Activated CD8-positive, alpha-beta memory T cell treated with anti-CD3 and anti-CD28 coated beads, Interleukin-2, amount 50 U/mL, for 1 hour (primary cell): ENCODE measurements around the gene OPN1LW.
"Not testable (repeated sequence)": the region's sequence is repeated elsewhere in the genome, so short reads cannot be mapped to it uniquely, and the experiment has no call there.

Source experiments
- DNase-seq: peaks from one replicate; pipeline ENCODE4 v3.0.0-alpha.2; 2020; ENCODE audit errors: extremely low read depth

The OPN1LW gene

GRCh38 chrX:154135458-154136229 lies 8.4 kb upstream of the OPN1LW start:
- DNase-seq = no peak

GRCh38 chrX:154136627-154137161 lies 7.3 kb upstream of the OPN1LW start:
- no peak for DNase-seq

GRCh38 chrX:154138857-154139256 lies 5.2 kb upstream of the OPN1LW start:
- DNase-seq = no peak

GRCh38 chrX:154140206-154140605 lies 3.8 kb upstream of the OPN1LW start:
- no peak for DNase-seq

- no peak for DNase-seq
These were observed 3.3 kb upstream of the OPN1LW start for GRCh38 chrX:154140742-154141141.

- no peak for DNase-seq
These were observed 1.7 kb upstream of the OPN1LW start for GRCh38 chrX:154142386-154142785.

GRCh38 chrX:154142950-154143745 lies 895 bp upstream of the OPN1LW start:
- no peak for DNase-seq

- DNase-seq = not testable (repeated sequence)
These were observed 7.0 kb downstream of the OPN1LW start for GRCh38 chrX:154151030-154151429.

- not testable (repeated sequence) for DNase-seq
These were observed 12.2 kb downstream of the OPN1LW start for GRCh38 chrX:154156221-154156620.

GRCh38 chrX:154157207-154157606 lies 13.2 kb downstream of the OPN1LW start:
- not testable (repeated sequence) for DNase-seq

GRCh38 chrX:154159345-154159744 lies 15.3 kb downstream of the OPN1LW start:
- not testable (repeated sequence) for DNase-seq

GRCh38 chrX:154164902-154165301 lies 20.9 kb downstream of the OPN1LW start:
- not testable (repeated sequence) for DNase-seq

- DNase-seq = not testable (repeated sequence)
These were observed 24.3 kb downstream of the OPN1LW start for GRCh38 chrX:154168384-154168783.

GRCh38 chrX:154172535-154172943 lies 28.5 kb downstream of the OPN1LW start:
- not testable (repeated sequence) for DNase-seq

- not testable (repeated sequence) for DNase-seq
These were observed 30.3 kb downstream of the OPN1LW start for GRCh38 chrX:154174356-154174755.

GRCh38 chrX:154182296-154182695 lies 38.3 kb downstream of the OPN1LW start, which contains the start of gene OPN1MW:
OPN1MW (plus strand) TSS chrX:154182596; CDS start chrX:154182678, 82 bp downstream.
- not testable (repeated sequence) for DNase-seq

GRCh38 chrX:154183794-154184193 lies 39.8 kb downstream of the OPN1LW start:
- DNase-seq = not testable (repeated sequence)

- DNase-seq = not testable (repeated sequence)
These were observed 48.8 kb downstream of the OPN1LW start for GRCh38 chrX:154192846-154193245.

GRCh38 chrX:154194316-154194715 lies 50.3 kb downstream of the OPN1LW start:
- DNase-seq = not testable (repeated sequence)

GRCh38 chrX:154196466-154196865 lies 52.4 kb downstream of the OPN1LW start:
- DNase-seq = not testable (repeated sequence)
